ENCODE data around the gene RRN3. TPM values are rescaled to one million over a fixed set of nuclear protein-coding genes. Genes with fewer than 3 reads are reported as not detected.
"Not testable (repeated sequence)": the region's sequence is repeated elsewhere in the genome, so short reads cannot be mapped to it uniquely, and the experiment has no call there.

The RRN3 gene
- total and polyA plus RNA-seq, 2 donors (not counting 3 experiments of a cell fraction or from before 2014, with no cell fraction given), result 15.1 to 26.5 TPM

GRCh38 chr16:15051387-15051951 is 42.6 kb downstream of the RRN3 start:
- dilution Hi-C loops (cut with MboI; ENCODE audit: extremely low pct_ligation_motif_present, low sequenced_read_pairs), result no loop called here
- ChIA-PET POLR2A (interaction anchor here (1.1 kb wide), 1 partner anchor 14 kb away, joined by 3 read pairs; no protein-coding TSS in a partner anchor), CTCF (interaction anchor here (2.7 kb wide), 1 partner anchor 16 kb away, joined by 11 read pairs; no protein-coding TSS in a partner anchor)
- no peaks in the 10 kb centered on the region for H4K20me1 ChIP-seq (replicated peaks; ENCODE audit: control insufficient read depth, extremely low read depth, insufficient read depth, low read length)
- H3K9me1 ChIP-seq (replicated peaks; ENCODE audit: control insufficient read depth, extremely low read depth, insufficient read depth, low read length), result no peaks in the 10 kb centered on the region
- H3K9me3 ChIP-seq (replicated peaks; ENCODE audit: control insufficient read depth, insufficient read depth, low read length), result no peaks in the 10 kb centered on the region
- DNase-seq (ENCODE audit: low read depth, low spot score) (no peak), FAIRE-seq (no peak)
- no peak overlapping the region for H3K4me2 ChIP-seq (ENCODE audit: insufficient read depth, low read length)
- H3K9ac ChIP-seq (replicated peaks; ENCODE audit: extremely low read depth, insufficient read depth, low read length), result no peak overlapping the region
- H3K79me2 ChIP-seq (ENCODE audit: control insufficient read depth, insufficient read depth, low read length), result peaks cover 50% of the 10 kb centered on the region
- no peak overlapping the region for H3K4me3 ChIP-seq (replicated peaks in 1 of 3; ENCODE audit: insufficient read depth in 1 of 3, low read depth in 1 of 3, low read length in 3 of 3)
- no peaks in the 10 kb centered on the region for H3K27me3 ChIP-seq (ENCODE audit: control insufficient read depth in 2 of 2, insufficient read depth in 2 of 2, low read length in 2 of 2)
- H3K4me1 ChIP-seq (ENCODE audit: control insufficient read depth, extremely low read depth, insufficient read depth, low read length), result peaks cover 20% of the 10 kb centered on the region
- no peak for TF ChIP-seq POLR2AphosphoS5 (IDR thresholded peaks at IDR 0.05; ENCODE audit: insufficient read depth, low read depth, low read length)
- TF ChIP-seq MYC (IDR thresholded peaks at IDR 0.05; ENCODE audit: low read depth, low read length), result no peak
- no peak for TF ChIP-seq EZH2 (IDR thresholded peaks at IDR 0.05; ENCODE audit: borderline replicate concordance, low read depth, low read length, severe bottlenecking)
- TF ChIP-seq MAX (IDR thresholded peaks at IDR 0.05; ENCODE audit: insufficient read depth, insufficient read length), result no peak
- TF ChIP-seq POLR2A (IDR thresholded peaks at IDR 0.05; ENCODE audit: low read depth, low read length), result no peak
- TF ChIP-seq CTCF (IDR thresholded peaks at IDR 0.05; ENCODE audit: extremely low read depth in 1 of 2, insufficient read depth in 1 of 2, low read depth in 1 of 2, low read length in 2 of 2), result no peak
- TF ChIP-seq JUN (IDR thresholded peaks at IDR 0.05; ENCODE audit: borderline replicate concordance, insufficient read depth, insufficient read length, low read depth), result no peak
- no peak for TF ChIP-seq FOS (IDR thresholded peaks at IDR 0.05; ENCODE audit: borderline replicate concordance, insufficient read depth, low read length)
- no peak for TF ChIP-seq GATA2 (IDR thresholded peaks at IDR 0.05; ENCODE audit: insufficient read depth, insufficient read length, low read depth, low read length)
- no peak overlapping the region for H2AFZ ChIP-seq (ENCODE audit: low read depth, low read length)
- intact Hi-C loops (cut with micrococcal nuclease), result loop anchor here (10.0 kb wide), 1 partner anchor 77 kb away; the partner anchor contains the start of gene PDXDC1
- H3K27ac ChIP-seq (ENCODE audit: insufficient read depth, low read depth, low read length), result no peak overlapping the region
- H3K36me3 ChIP-seq (ENCODE audit: control insufficient read depth in 2 of 2, extremely low read depth in 1 of 2, insufficient read depth in 2 of 2, low read length in 2 of 2), result peaks cover 3 to 8% of the 10 kb centered on the region in 2 experiments
- BruUV-seq (replicated peaks), result no TSS peak

GRCh38 chr16:15050440-15050839 is 43.6 kb downstream of the RRN3 start:
- H3K9me3 ChIP-seq (replicated peaks; ENCODE audit: control insufficient read depth, insufficient read depth, low read length); H3K36me3 ChIP-seq (ENCODE audit: control insufficient read depth in 2 of 2, extremely low read depth in 1 of 2, insufficient read depth in 2 of 2, low read length in 2 of 2); H3K9me1 ChIP-seq (replicated peaks; ENCODE audit: control insufficient read depth, extremely low read depth, insufficient read depth, low read length); FAIRE-seq; H2AFZ ChIP-seq (ENCODE audit: low read depth, low read length); H3K4me3 ChIP-seq (replicated peaks in 1 of 3; ENCODE audit: insufficient read depth in 1 of 3, low read depth in 1 of 3, low read length in 3 of 3); H3K27me3 ChIP-seq (ENCODE audit: control insufficient read depth in 2 of 2, insufficient read depth in 2 of 2, low read length in 2 of 2); BruUV-seq (replicated peaks); DNase-seq (ENCODE audit: low read depth, low spot score); dilution Hi-C loops (cut with MboI; ENCODE audit: extremely low pct_ligation_motif_present, low sequenced_read_pairs); H3K9ac ChIP-seq (replicated peaks; ENCODE audit: extremely low read depth, insufficient read depth, low read length); H4K20me1 ChIP-seq (replicated peaks; ENCODE audit: control insufficient read depth, extremely low read depth, insufficient read depth, low read length): not testable (repeated sequence)
- H3K79me2 ChIP-seq (ENCODE audit: control insufficient read depth, insufficient read depth, low read length), result peaks cover 48% of the 10 kb centered on the region
- H3K4me1 ChIP-seq (ENCODE audit: control insufficient read depth, extremely low read depth, insufficient read depth, low read length), result peaks cover 18% of the 10 kb centered on the region
- H3K27ac ChIP-seq (ENCODE audit: insufficient read depth, low read depth, low read length), result peak overlapping the region; percentile 2
- ChIA-PET POLR2A (interaction anchor here (0.9 kb wide), 1 partner anchor 10 kb away, joined by 4 read pairs; no protein-coding TSS in a partner anchor), CTCF (interaction anchor here (1.0 to 2.7 kb wide), 4 partner anchors 9 to 28 kb away, joined by 3 to 11 read pairs (median 4); no protein-coding TSS in a partner anchor)
- H3K4me2 ChIP-seq (ENCODE audit: insufficient read depth, low read length), result peak overlapping the region; percentile 73
- intact Hi-C loops (cut with micrococcal nuclease), result loop anchor here (10.0 kb wide), 1 partner anchor 76 kb away; the partner anchor contains the start of gene PDXDC1
